Astrocyte of the cerebellum (primary cell): ENCODE results near the gene CHID1.

Source experiments
- DNase-seq: peaks from one replicate; pipeline ENCODE4 v3.0.0-alpha.2; 2011; ENCODE audit warnings: low read depth
- H3K4me3 ChIP-seq: 2 replicates; pipeline ENCODE4 v1.5.1; 2011; ENCODE audit warnings: mild to moderate bottlenecking, low read depth, low read length, moderate library complexity
- CTCF ChIP-seq: IDR thresholded peaks from 2 replicates; pipeline ENCODE4 v1.5.1; 2012; ENCODE audit warnings: low read length, low read depth, moderate library complexity, mild to moderate bottlenecking; ENCODE audit errors: missing control alignments
- in situ Hi-C: cut with HindIII; loops from 2 replicates; pipeline ENCODE4 v1.10.0; 2017; ENCODE audit warnings: low sequenced_read_pairs

The CHID1 gene

DNA sequence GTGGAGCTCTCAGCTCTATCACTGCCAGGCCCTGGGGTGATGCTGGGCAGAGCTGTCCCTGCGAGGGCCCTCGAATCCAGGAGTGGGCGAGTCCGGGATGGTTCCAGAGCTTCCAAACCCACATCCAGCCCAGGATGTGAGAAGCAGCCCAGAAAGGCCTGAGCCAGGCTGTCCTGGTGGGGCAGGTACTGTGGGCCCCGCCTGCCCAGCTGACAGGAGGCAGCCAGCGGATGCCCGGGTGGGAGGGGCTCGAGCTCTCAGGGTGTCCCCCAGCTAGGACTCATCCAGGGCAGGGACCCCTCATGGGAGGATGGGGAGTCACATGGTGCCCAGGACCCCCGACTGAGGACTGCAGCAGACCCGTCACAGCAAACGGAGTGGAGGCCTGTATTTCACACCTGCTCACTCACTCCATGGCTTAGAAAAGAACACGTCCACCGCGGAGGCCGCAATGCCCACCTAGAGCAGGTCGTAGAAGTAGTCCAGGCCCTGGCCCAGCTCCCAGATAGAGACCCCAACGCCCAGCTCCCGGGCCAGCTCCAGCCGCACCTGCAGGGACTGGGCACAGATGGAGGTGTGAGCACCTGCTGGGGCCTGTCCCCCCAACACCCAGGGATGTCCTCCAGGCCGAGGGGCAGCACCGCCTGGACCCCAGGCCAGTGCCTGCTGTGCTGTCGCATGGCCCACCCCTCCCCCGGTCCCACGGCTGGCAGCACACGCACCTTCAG is 41.0 kb downstream of the CHID1 start:
- no peak for TF ChIP-seq CTCF
- in situ Hi-C loops = no loop called here
- DNase-seq = no peak
- H3K4me3 ChIP-seq = no peak overlapping the region

- no peak for TF ChIP-seq CTCF
These were observed 41.8 kb downstream of the CHID1 start for GRCh38 chr11:868802-869201.

GRCh38 chr11:868394-868793 is 42.2 kb downstream of the CHID1 start:
- no peak for TF ChIP-seq CTCF
- no peak overlapping the region for H3K4me3 ChIP-seq
- DNase-seq = no peak
- in situ Hi-C loops = no loop called here

More at GRCh38 chr11:868802-869201, 41.8 kb downstream of the CHID1 start:
- in situ Hi-C loops = no loop called here
- DNase-seq = no peak
- H3K4me3 ChIP-seq = no peak overlapping the region

DNA sequence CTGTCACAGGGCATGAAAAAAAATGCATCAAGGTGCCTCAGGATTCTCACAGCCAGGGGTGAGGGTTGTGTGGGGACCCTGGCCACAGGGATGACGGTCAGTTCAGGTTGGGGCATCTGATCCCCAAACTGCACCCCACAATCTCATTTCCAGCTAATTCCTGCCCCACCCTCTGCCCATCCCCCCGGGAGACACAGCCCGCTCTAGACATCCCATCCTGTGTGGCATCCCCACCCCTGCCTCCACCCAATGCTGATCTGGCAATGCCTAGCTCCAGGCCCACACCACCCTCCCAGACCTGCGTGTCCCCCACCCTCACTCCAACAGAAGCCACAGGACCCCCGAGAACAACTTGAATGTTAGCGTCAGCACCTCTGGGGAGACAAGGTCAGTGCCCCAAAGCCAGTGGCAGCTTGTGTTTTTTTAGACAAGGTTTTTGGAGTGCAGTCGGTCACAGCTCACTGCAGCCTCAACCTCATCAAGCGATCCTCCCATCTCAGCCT is 42.7 kb downstream of the CHID1 start:
- in situ Hi-C loops = no loop called here
- H3K4me3 ChIP-seq = no peak overlapping the region
- no peak for TF ChIP-seq CTCF
- DNase-seq = no peak

DNA sequence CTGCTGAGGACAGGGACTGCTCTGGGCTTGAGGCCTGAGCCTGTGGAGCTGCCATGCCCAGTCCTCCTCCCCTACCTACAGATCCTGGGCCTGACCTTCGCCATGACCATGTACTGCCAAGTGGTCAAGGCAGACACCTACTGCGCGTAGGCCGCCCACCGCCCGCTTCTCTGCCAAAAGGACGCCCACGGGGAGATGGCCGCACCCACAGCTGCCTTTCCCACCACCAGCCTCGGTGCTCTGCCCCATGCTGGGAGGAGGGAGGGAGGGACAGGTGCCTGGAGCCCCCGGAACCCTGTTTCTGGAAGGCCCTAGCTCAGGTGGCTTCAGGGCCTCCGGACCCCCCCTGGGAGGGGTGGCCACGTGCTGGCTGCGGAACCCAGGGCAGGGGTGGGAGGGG is 44.1 kb downstream of the CHID1 start:
- no peak for DNase-seq
- no peak overlapping the region for H3K4me3 ChIP-seq
- TF ChIP-seq CTCF = no peak
- in situ Hi-C loops = no loop called here

DNA sequence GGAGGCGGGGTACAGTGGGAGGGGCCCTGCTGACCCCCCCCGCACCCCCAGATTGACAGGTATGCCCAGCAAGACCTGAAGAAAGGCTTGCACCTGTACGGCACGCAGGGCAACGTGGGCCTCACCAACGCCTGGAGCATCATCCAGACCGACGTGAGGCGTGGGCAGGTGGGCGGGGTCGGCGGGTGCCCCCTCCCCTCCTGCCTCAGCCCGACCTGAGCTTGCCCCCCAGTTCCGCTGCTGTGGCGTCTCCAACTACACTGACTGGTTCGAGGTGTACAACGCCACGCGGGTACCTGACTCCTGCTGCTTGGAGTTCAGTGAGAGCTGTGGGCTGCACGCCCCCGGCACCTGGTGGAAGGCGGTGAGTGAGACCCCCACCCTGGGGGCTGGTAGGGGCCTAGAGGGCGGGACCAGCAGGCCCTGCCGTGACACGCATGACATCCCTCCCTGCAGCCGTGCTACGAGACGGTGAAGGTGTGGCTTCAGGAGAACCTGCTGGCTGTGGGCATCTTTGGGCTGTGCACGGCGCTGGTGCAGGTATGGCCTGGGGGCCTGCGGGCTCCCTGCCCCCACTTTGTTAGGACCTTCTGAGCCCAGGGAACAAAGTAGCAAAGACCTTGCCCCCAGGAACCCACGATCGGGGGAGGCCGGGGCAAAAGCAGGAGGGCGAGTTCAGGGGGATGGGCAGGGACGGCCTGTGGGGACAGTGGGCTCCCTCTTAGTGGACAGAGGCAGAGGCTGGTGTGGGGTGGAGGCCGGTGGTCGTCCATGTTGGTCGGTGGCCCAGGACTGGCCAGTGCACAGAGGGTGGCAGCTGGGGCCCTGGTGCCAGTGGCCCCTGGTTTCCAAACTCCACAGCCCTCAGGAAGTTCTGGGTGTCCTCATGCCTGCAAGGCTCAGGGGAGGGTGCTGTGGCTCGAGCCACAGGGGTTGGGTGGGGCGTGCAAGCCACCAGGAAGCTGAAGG is 44.9 kb downstream of the CHID1 start:
- H3K4me3 ChIP-seq = no peak overlapping the region
- no peak for DNase-seq
- in situ Hi-C loops = no loop called here
- no peak for TF ChIP-seq CTCF
